DOHH2 (cell line): ENCODE data around the gene SYNGAP1.

Experiments
- H3F3A ChIP-seq: fragments of 200-600 bp; sonication (generic), shearing (Covaris generic); 2 replicates; pipeline ENCODE4 v1.6.0; 2016; ENCODE audit warnings: antibody characterized with exemption, mild to moderate bottlenecking; ENCODE audit not compliant: control insufficient read depth, insufficient read depth
- H3K27ac ChIP-seq: fragments of 200-600 bp; sonication (generic); 2 replicates; pipeline ENCODE4 v1.5.1; 2014; ENCODE audit warnings: low read depth, mild to moderate bottlenecking, low read length, moderate library complexity
- H3K27me3 ChIP-seq: fragments of 200-600 bp; sonication (generic); 2 replicates; pipeline ENCODE4 v1.6.1; 2014; ENCODE audit warnings: mild to moderate bottlenecking, low read length, mixed read lengths; ENCODE audit not compliant: control insufficient read depth
- H3K36me3 ChIP-seq: fragments of 200-600 bp; sonication (generic); 2 replicates; pipeline ENCODE4 v1.6.1; 2014; ENCODE audit warnings: mild to moderate bottlenecking, low read length, moderate library complexity, mixed read lengths; ENCODE audit not compliant: control insufficient read depth
- H3K4me1 ChIP-seq: fragments of 200-600 bp; sonication (generic); 2 replicates; pipeline ENCODE4 v1.6.1; 2014; ENCODE audit warnings: mild to moderate bottlenecking, low read length, mixed read lengths; ENCODE audit not compliant: control insufficient read depth
- H3K4me2 ChIP-seq: fragments of 200-600 bp; sonication (generic); 2 replicates; pipeline ENCODE4 v1.6.0; 2014; ENCODE audit warnings: mild to moderate bottlenecking, low read length, moderate library complexity
- H3K4me3 ChIP-seq: fragments of 200-600 bp; sonication (generic); 2 replicates; pipeline ENCODE4 v1.5.1; 2014; ENCODE audit warnings: mild to moderate bottlenecking, low read length, mixed read lengths
- H3K79me2 ChIP-seq: fragments of 200-600 bp; sonication (generic); 2 replicates; pipeline ENCODE4 v1.6.1; 2014; ENCODE audit warnings: mild to moderate bottlenecking, low read length, mixed read lengths; ENCODE audit not compliant: control insufficient read depth
- H3K9me2 ChIP-seq: fragments of 200-600 bp; sonication (generic); replicated peaks from 2 replicates; pipeline ENCODE4 v1.6.1; 2014; ENCODE audit warnings: mild to moderate bottlenecking, low read length, mixed read lengths; ENCODE audit not compliant: control insufficient read depth
- H3K9me3 ChIP-seq: fragments of 200-600 bp; sonication (generic); 2 replicates; pipeline ENCODE4 v1.6.1; 2014; ENCODE audit warnings: antibody characterized with exemption, low read length, mixed read lengths; ENCODE audit not compliant: control insufficient read depth, insufficient read depth
- H4K20me1 ChIP-seq: fragments of 200-600 bp; sonication (generic); 2 replicates; pipeline ENCODE4 v1.6.0; 2014; ENCODE audit warnings: low read depth, mild to moderate bottlenecking, antibody characterized with exemption, low read length, moderate library complexity; ENCODE audit not compliant: control insufficient read depth, insufficient read depth
- CTCF ChIP-seq: fragments of 200-600 bp; sonication (generic); IDR thresholded peaks from one replicate; pipeline ENCODE4 v1.5.1; 2014; ENCODE audit warnings: antibody characterized with exemption, mild to moderate bottlenecking, low read depth, low read length; ENCODE audit not compliant: poor library complexity, severe bottlenecking
- EZH2phosphoT487 ChIP-seq: fragments of 200-600 bp; sonication (generic); IDR thresholded peaks from 2 replicates; pipeline ENCODE4 v1.6.1; 2017; ENCODE audit warnings: borderline replicate concordance, mild to moderate bottlenecking, antibody characterized with exemption, low read length, moderate library complexity, mixed read lengths

SYNGAP1 gene

GRCh38 chr6:33432546-33432945 is 12.7 kb downstream of the SYNGAP1 start:
- H3K9me3 ChIP-seq = no peaks in the 10 kb centered on the region
- no peak for TF ChIP-seq CTCF
- TF ChIP-seq EZH2phosphoT487 = no peak
- peaks cover 25% of the 10 kb centered on the region for H3F3A ChIP-seq
- H3K4me1 ChIP-seq = peaks cover 50% of the 10 kb centered on the region
- H3K36me3 ChIP-seq = peaks cover 26% of the 10 kb centered on the region
- peaks cover 44% of the 10 kb centered on the region for H3K79me2 ChIP-seq
- peak overlapping the region; percentile 72 for H3K27ac ChIP-seq
- no peaks in the 10 kb centered on the region for H3K9me2 ChIP-seq
- peak overlapping the region; percentile 81 for H3K4me3 ChIP-seq
- no peaks in the 10 kb centered on the region for H3K27me3 ChIP-seq
- no peaks in the 10 kb centered on the region for H4K20me1 ChIP-seq
- peak overlapping the region; percentile 97 for H3K4me2 ChIP-seq

- Histone ChIP-seq H3K27ac (no peak overlapping the region), H3K9me2 (no peaks in the 10 kb centered on the region)
These were observed 13.2 kb downstream of the SYNGAP1 start for GRCh38 chr6:33433001-33433543.

GRCh38 chr6:33433544-33434191 is 13.8 kb downstream of the SYNGAP1 start:
- H4K20me1 ChIP-seq = no peaks in the 10 kb centered on the region
- peaks cover 45% of the 10 kb centered on the region for H3K4me1 ChIP-seq
- H3K4me3 ChIP-seq = no peak overlapping the region
- no peaks in the 10 kb centered on the region for H3K27me3 ChIP-seq
- peaks cover 21% of the 10 kb centered on the region for H3F3A ChIP-seq
- H3K9me3 ChIP-seq = no peaks in the 10 kb centered on the region
- peaks cover 33% of the 10 kb centered on the region for H3K36me3 ChIP-seq
- no peak overlapping the region for H3K27ac ChIP-seq
- TF ChIP-seq EZH2phosphoT487 (no peak), CTCF (no peak)
- peaks cover 37% of the 10 kb centered on the region for H3K79me2 ChIP-seq
- H3K9me2 ChIP-seq = no peaks in the 10 kb centered on the region
- H3K4me2 ChIP-seq = no peak overlapping the region

More at GRCh38 chr6:33433001-33433543, 13.2 kb downstream of the SYNGAP1 start:
- H3K36me3 ChIP-seq = peaks cover 27% of the 10 kb centered on the region
- peaks cover 43% of the 10 kb centered on the region for H3K79me2 ChIP-seq
- peak overlapping the region; percentile 81; the same call in 1 of the 2 replicates for H3K4me3 ChIP-seq
- no peaks in the 10 kb centered on the region for H4K20me1 ChIP-seq
- TF ChIP-seq EZH2phosphoT487 (no peak), CTCF (no peak)
- no peaks in the 10 kb centered on the region for H3K27me3 ChIP-seq
- H3F3A ChIP-seq = peaks cover 25% of the 10 kb centered on the region
- H3K9me3 ChIP-seq = no peaks in the 10 kb centered on the region
- peaks cover 50% of the 10 kb centered on the region for H3K4me1 ChIP-seq
- H3K4me2 ChIP-seq = peak overlapping the region; percentile 97
